ENCODE measurements around the gene SLC45A3. TPM values are rescaled to one million over a fixed set of nuclear protein-coding genes. Genes with fewer than 3 reads are reported as not detected.

SLC45A3 gene
- total RNA-seq, 1 experiment from 2014 or later = 3.0 TPM

DNA sequence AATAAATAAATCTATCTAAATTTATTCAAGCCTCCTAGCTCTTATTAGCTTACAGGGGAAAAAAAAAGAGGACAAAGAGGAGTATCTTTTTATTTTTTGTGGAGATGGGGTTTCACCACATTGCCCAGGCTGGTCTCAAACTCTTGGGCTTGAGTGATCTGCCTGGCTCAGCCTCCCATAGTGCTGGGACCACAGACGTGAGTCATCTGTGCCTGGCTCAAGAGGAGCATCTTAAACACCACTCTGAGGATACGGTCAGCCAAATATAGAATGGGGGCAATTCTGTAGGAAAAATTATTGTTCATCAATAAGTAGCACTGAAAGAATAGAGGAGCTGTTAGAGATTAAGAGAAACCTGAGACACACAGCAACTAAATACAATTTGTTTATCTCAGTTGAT lies 24.1 kb downstream of the SLC45A3 start:
- no peak overlapping the region for H3K4me3 ChIP-seq (ENCODE audit: low read depth in 2 of 2, low read length in 2 of 2)
- CTCF ChIA-PET = interaction anchor here (0.7 to 6.5 kb wide), 3 partner anchors 24 to 167 kb away, joined by 3 to 110 read pairs (median 10); partner anchors contain the start of gene ELK4
- ATAC-seq (no peak), DNase-seq (ENCODE audit: low read depth, low spot score) (no peak)
- H3K27ac ChIP-seq (ENCODE audit: low read length) = no peak overlapping the region
- no peak for TF ChIP-seq SIN3A (IDR thresholded peaks at IDR 0.05; ENCODE audit: borderline replicate concordance, insufficient read depth, low read depth, low read length)
- TF ChIP-seq TCF7L2 (IDR thresholded peaks at IDR 0.05; ENCODE audit: low read depth, low read length) = no peak
- TF ChIP-seq POLR2AphosphoS5 (IDR thresholded peaks at IDR 0.05; ENCODE audit: low read depth, low read length) = no peak
- TF ChIP-seq, protein P1, sequence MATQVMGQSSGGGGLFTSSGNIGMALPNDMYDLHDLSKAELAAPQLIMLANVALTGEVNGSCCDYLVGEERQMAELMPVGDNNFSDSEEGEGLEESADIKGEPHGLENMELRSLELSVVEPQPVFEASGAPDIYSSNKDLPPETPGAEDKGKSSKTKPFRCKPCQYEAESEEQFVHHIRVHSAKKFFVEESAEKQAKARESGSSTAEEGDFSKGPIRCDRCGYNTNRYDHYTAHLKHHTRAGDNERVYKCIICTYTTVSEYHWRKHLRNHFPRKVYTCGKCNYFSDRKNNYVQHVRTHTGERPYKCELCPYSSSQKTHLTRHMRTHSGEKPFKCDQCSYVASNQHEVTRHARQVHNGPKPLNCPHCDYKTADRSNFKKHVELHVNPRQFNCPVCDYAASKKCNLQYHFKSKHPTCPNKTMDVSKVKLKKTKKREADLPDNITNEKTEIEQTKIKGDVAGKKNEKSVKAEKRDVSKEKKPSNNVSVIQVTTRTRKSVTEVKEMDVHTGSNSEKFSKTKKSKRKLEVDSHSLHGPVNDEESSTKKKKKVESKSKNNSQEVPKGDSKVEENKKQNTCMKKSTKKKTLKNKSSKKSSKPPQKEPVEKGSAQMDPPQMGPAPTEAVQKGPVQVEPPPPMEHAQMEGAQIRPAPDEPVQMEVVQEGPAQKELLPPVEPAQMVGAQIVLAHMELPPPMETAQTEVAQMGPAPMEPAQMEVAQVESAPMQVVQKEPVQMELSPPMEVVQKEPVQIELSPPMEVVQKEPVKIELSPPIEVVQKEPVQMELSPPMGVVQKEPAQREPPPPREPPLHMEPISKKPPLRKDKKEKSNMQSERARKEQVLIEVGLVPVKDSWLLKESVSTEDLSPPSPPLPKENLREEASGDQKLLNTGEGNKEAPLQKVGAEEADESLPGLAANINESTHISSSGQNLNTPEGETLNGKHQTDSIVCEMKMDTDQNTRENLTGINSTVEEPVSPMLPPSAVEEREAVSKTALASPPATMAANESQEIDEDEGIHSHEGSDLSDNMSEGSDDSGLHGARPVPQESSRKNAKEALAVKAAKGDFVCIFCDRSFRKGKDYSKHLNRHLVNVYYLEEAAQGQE (IDR thresholded peaks at IDR 0.05; ENCODE audit: insufficient read depth in 1 of 2, low read depth in 2 of 2, low read length in 1 of 2) = no peak
- no peak for TF ChIP-seq CTCF (IDR thresholded peaks at IDR 0.05)
- H3K9me3 ChIP-seq (ENCODE audit: control insufficient read depth, insufficient read depth, low read depth, low read length) = no peaks in the 10 kb centered on the region
- intact Hi-C loops (cut with micrococcal nuclease; ENCODE audit: unreplicated experiment) = loop anchor here (2.0 kb wide), 2 partner anchors 65 to 127 kb away; no protein-coding TSS in a partner anchor
- H3K27me3 ChIP-seq (ENCODE audit: control insufficient read depth, insufficient read depth, low read length) = no peaks in the 10 kb centered on the region
- H3K36me3 ChIP-seq (ENCODE audit: control insufficient read depth, insufficient read depth, low read length) = no peaks in the 10 kb centered on the region
- no peaks in the 10 kb centered on the region for H3K4me1 ChIP-seq (ENCODE audit: control insufficient read depth, insufficient read depth, low read length)
- POLR2A ChIA-PET = interaction anchor here (0.8 kb wide), 1 partner anchor 24 kb away, joined by 3 read pairs; no protein-coding TSS in a partner anchor
- BruUV-seq (replicated peaks) = no TSS peak
- in situ Hi-C loops (cut with HindIII; ENCODE audit: low pct_unique_long_range_greater_than_20kb, low sequenced_read_pairs) = no loop called here

DNA sequence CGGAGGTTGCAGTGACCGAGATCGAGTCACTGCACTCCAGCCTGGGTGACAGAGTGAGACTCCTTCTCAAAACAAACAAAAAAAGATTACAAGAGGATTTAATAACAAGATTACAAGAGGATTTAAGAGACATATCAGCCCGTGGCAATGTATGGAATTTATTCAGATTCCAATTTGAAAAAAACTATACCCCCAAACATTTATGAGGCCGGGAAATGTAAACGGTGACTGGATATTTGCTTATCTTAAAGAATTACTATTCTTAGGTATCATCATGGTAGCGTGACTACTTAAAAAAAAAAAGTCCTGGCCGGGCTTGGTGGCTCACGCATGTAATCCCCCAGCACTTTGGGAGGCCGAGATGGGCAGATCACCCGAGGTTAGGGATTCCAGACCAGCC lies 27.3 kb downstream of the SLC45A3 start:
- Histone ChIP-seq H3K27me3 (ENCODE audit: control insufficient read depth, insufficient read depth, low read length) (no peaks in the 10 kb centered on the region), H3K4me3 (ENCODE audit: low read depth in 2 of 2, low read length in 2 of 2) (no peak overlapping the region), H3K27ac (ENCODE audit: low read length) (no peak overlapping the region), H3K9me3 (ENCODE audit: control insufficient read depth, insufficient read depth, low read depth, low read length) (no peaks in the 10 kb centered on the region), H3K4me1 (ENCODE audit: control insufficient read depth, insufficient read depth, low read length) (no peaks in the 10 kb centered on the region), H3K36me3 (ENCODE audit: control insufficient read depth, insufficient read depth, low read length) (no peaks in the 10 kb centered on the region)
- POLR2A ChIA-PET = interaction anchor here (0.6 kb wide), 2 partner anchors 20 to 61 kb away, joined by 3 to 4 read pairs; no protein-coding TSS in a partner anchor
- in situ Hi-C loops (cut with HindIII; ENCODE audit: low pct_unique_long_range_greater_than_20kb, low sequenced_read_pairs) = no loop called here
- CTCF ChIA-PET = no interaction called here
- TF ChIP-seq POLR2AphosphoS5 (IDR thresholded peaks at IDR 0.05; ENCODE audit: low read depth, low read length) (no peak), CTCF (IDR thresholded peaks at IDR 0.05) (no peak), SIN3A (IDR thresholded peaks at IDR 0.05; ENCODE audit: borderline replicate concordance, insufficient read depth, low read depth, low read length) (no peak), TCF7L2 (IDR thresholded peaks at IDR 0.05; ENCODE audit: low read depth, low read length) (no peak)
- TF ChIP-seq, protein P1 (IDR thresholded peaks at IDR 0.05; ENCODE audit: insufficient read depth in 1 of 2, low read depth in 2 of 2, low read length in 1 of 2) = no peak
- DNase-seq (ENCODE audit: low read depth, low spot score) = no peak
- no peak for ATAC-seq
- intact Hi-C loops (cut with micrococcal nuclease; ENCODE audit: unreplicated experiment) = no loop called here
- no TSS peak for BruUV-seq (replicated peaks)

Data from Panc1 (cell line).